GM18867 (cell line): Measurements from ENCODE around the gene MGMT.

Experiments
- ATAC-seq: cut with Tn5 transposase; IDR thresholded peaks from one replicate; pipeline ENCODE4 v1.9.1; 2021; ENCODE audit warnings: mild to moderate bottlenecking, moderate library complexity; ENCODE audit not compliant: unreplicated experiment

The MGMT gene

GRCh38 chr10:129646973-129647372 is 179.9 kb downstream of the MGMT start:
- ATAC-seq, result no peak

- no peak for ATAC-seq
These were observed 180.5 kb downstream of the MGMT start for GRCh38 chr10:129647590-129647989.

GRCh38 chr10:129648856-129649255 is 181.8 kb downstream of the MGMT start:
- ATAC-seq, result no peak

- ATAC-seq, result no peak
These were observed 185.0 kb downstream of the MGMT start for GRCh38 chr10:129652021-129652420.

- no peak for ATAC-seq
These were observed 185.6 kb downstream of the MGMT start for GRCh38 chr10:129652521-129653201.

GRCh38 chr10:129653428-129653827 is 186.4 kb downstream of the MGMT start:
- no peak for ATAC-seq

GRCh38 chr10:129653861-129654260 is 186.8 kb downstream of the MGMT start:
- ATAC-seq, result no peak

GRCh38 chr10:129654461-129654860 is 187.4 kb downstream of the MGMT start:
- no peak for ATAC-seq

GRCh38 chr10:129655007-129655678 is 188.1 kb downstream of the MGMT start:
- ATAC-seq, result no peak

- ATAC-seq, result no peak
These were observed 188.6 kb downstream of the MGMT start for GRCh38 chr10:129655679-129656031.

- no peak for ATAC-seq
These were observed 189.6 kb downstream of the MGMT start for GRCh38 chr10:129656642-129657041.

GRCh38 chr10:129657297-129658017 is 190.4 kb downstream of the MGMT start:
- no peak for ATAC-seq

- ATAC-seq, result no peak
These were observed 191.5 kb downstream of the MGMT start for GRCh38 chr10:129658376-129659072.

GRCh38 chr10:129659508-129660268 is 192.6 kb downstream of the MGMT start:
- no peak for ATAC-seq

- no peak for ATAC-seq
These were observed 193.5 kb downstream of the MGMT start for GRCh38 chr10:129660569-129660968.

- ATAC-seq, result no peak
These were observed 195.4 kb downstream of the MGMT start for GRCh38 chr10:129662426-129662825.

GRCh38 chr10:129670124-129670523 is 203.1 kb downstream of the MGMT start:
- ATAC-seq, result no peak

- no peak for ATAC-seq
These were observed 206.3 kb downstream of the MGMT start for GRCh38 chr10:129673292-129673691.

- ATAC-seq, result no peak
These were observed 208.2 kb downstream of the MGMT start for GRCh38 chr10:129675027-129675769.

- ATAC-seq, result no peak
These were observed 209.0 kb downstream of the MGMT start for GRCh38 chr10:129676014-129676413.
